HEK293T (cell line): ENCODE results near the gene ZFP1.

Experiments used
- BHLHE40 ChIP-seq: fragments of 450-650 bp; IDR thresholded peaks from 2 replicates; pipeline ENCODE4 v1.6.1; 2016; ENCODE audit warnings: mild to moderate bottlenecking, moderate library complexity, borderline replicate concordance
- CTBP1 ChIP-seq: fragments of 450-650 bp; IDR thresholded peaks from 2 replicates; pipeline ENCODE4 v1.6.1; 2016; ENCODE audit warnings: borderline replicate concordance
- ELF4 ChIP-seq: fragments of 450-650 bp; IDR thresholded peaks from 2 replicates; pipeline ENCODE4 v1.6.1; 2017; ENCODE audit warnings: antibody characterized with exemption
- FOXA1 ChIP-seq: fragments of 450-650 bp; IDR thresholded peaks from 2 replicates; pipeline ENCODE4 v1.6.1; 2016; ENCODE audit warnings: mild to moderate bottlenecking
- FOXK2 ChIP-seq: fragments of 450-650 bp; IDR thresholded peaks from 2 replicates; pipeline ENCODE4 v1.6.1; 2016; ENCODE audit warnings: mild to moderate bottlenecking
- FOXM1 ChIP-seq: fragments of 450-650 bp; IDR thresholded peaks from 2 replicates; pipeline ENCODE4 v1.6.1; 2017; ENCODE audit warnings: mild to moderate bottlenecking, borderline replicate concordance
- L3MBTL2 ChIP-seq: fragments of 450-650 bp; conservative IDR thresholded peaks from 2 replicates; pipeline ENCODE4 v1.6.1; 2016; ENCODE audit warnings: mild to moderate bottlenecking
- LEF1 ChIP-seq: fragments of 450-650 bp; IDR thresholded peaks from 2 replicates; pipeline ENCODE4 v1.6.1; 2017; ENCODE audit warnings: mild to moderate bottlenecking, borderline replicate concordance
- NFRKB ChIP-seq: fragments of 450-650 bp; IDR thresholded peaks from 2 replicates; pipeline ENCODE4 v1.6.1; 2016; ENCODE audit warnings: mild to moderate bottlenecking, moderate library complexity
- SUZ12 ChIP-seq: fragments of 450-650 bp; IDR thresholded peaks from 2 replicates; pipeline ENCODE4 v1.6.1; 2016; ENCODE audit warnings: mild to moderate bottlenecking
- TARDBP ChIP-seq: fragments of 450-650 bp; IDR thresholded peaks from 2 replicates; pipeline ENCODE4 v1.6.1; 2016

- no peak for TF ChIP-seq NFRKB
- TF ChIP-seq FOXK2 = no peak
- TF ChIP-seq SUZ12 = no peak
- TF ChIP-seq ELF4 = no peak
- no peak for TF ChIP-seq BHLHE40
- TF ChIP-seq LEF1 = no peak
- TF ChIP-seq FOXM1 = no peak
- no peak for TF ChIP-seq FOXA1
- TF ChIP-seq TARDBP = no peak
- TF ChIP-seq CTBP1 = no peak
- TF ChIP-seq L3MBTL2 = no peak
Observed at GRCh38 chr16:75203667-75204409, 55.5 kb downstream of the ZFP1 start.
